GM06990 (cell line): ENCODE data around the gene DAPK1.

ENCODE experiments used
- DNase-seq: peaks from one replicate; pipeline ENCODE4 v3.0.0-alpha.2; 2011; ENCODE audit not compliant: insufficient read length; ENCODE audit errors: extremely low read depth
- H3K27me3 ChIP-seq: replicated peaks from 2 replicates; pipeline ENCODE4 v1.6.0; 2011; ENCODE audit warnings: low read length; ENCODE audit not compliant: control insufficient read depth, insufficient read depth
- H3K36me3 ChIP-seq: 2 replicates; pipeline ENCODE4 v1.5.1; 2011; ENCODE audit warnings: low read length; ENCODE audit not compliant: control insufficient read depth, insufficient read depth
- H3K4me3 ChIP-seq: replicated peaks from 2 replicates; pipeline ENCODE4 v1.5.1; 2011; ENCODE audit warnings: low read depth, mild to moderate bottlenecking, control low read depth, low read length
- TF ChIP-seq, protein P1 (sequence below): IDR thresholded peaks from 2 replicates; pipeline ENCODE4 v1.5.1; 2011; ENCODE audit warnings: low read length, control low read depth, mild to moderate bottlenecking, inconsistent platforms; ENCODE audit not compliant: insufficient read depth, poor library complexity, severe bottlenecking

DAPK1 gene

DNA sequence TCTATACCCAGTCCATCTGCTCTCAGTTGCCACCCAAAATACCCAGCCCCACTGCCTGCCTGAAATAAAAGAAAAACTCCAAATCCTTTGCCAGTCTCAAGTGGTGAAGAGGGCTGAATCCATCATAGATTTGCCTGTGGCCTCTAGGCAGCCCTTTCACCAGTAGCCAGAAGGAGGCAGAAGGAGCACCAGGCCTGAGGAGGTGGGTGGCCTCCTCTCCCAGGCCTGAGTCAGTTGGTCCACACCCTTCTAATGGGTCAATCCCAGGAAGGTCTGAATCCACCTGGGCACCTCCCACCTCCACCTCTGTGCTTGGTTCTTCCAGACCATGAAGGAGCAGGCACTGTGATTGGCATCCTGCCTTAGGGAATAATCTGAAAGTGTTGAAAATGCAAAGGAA, 97.0 kb downstream of the DAPK1 start:
- TF ChIP-seq, protein P1, sequence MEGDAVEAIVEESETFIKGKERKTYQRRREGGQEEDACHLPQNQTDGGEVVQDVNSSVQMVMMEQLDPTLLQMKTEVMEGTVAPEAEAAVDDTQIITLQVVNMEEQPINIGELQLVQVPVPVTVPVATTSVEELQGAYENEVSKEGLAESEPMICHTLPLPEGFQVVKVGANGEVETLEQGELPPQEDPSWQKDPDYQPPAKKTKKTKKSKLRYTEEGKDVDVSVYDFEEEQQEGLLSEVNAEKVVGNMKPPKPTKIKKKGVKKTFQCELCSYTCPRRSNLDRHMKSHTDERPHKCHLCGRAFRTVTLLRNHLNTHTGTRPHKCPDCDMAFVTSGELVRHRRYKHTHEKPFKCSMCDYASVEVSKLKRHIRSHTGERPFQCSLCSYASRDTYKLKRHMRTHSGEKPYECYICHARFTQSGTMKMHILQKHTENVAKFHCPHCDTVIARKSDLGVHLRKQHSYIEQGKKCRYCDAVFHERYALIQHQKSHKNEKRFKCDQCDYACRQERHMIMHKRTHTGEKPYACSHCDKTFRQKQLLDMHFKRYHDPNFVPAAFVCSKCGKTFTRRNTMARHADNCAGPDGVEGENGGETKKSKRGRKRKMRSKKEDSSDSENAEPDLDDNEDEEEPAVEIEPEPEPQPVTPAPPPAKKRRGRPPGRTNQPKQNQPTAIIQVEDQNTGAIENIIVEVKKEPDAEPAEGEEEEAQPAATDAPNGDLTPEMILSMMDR, result no peak
- no peak for DNase-seq
- Histone ChIP-seq H3K36me3 (peaks cover 3% of the 10 kb centered on the region), H3K4me3 (no peak overlapping the region), H3K27me3 (no peaks in the 10 kb centered on the region)

DNA sequence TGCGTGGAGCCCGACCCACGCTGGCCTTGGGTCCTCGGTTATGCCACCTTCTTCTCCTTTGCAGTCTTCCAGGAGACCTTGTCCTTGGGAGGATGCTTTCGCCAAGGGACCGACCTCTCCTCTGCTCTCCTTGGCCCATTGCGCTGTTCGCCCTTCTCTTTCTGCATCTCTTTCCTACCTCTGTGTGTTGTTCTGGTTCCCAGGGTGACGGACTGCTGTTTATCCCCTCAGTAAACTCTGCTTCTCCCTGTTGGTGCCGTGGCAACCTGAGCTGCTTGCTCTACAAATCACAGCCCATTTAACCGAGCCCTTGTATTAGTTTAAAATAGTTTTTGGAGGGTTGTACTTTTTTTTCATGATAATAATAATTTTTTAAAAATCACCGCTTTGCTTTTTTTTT, 97.9 kb downstream of the DAPK1 start:
- peaks cover 3% of the 10 kb centered on the region for H3K36me3 ChIP-seq
- no peak overlapping the region for H3K4me3 ChIP-seq
- H3K27me3 ChIP-seq, result no peaks in the 10 kb centered on the region
- DNase-seq, result no peak
- TF ChIP-seq, protein P1, result no peak

DNA sequence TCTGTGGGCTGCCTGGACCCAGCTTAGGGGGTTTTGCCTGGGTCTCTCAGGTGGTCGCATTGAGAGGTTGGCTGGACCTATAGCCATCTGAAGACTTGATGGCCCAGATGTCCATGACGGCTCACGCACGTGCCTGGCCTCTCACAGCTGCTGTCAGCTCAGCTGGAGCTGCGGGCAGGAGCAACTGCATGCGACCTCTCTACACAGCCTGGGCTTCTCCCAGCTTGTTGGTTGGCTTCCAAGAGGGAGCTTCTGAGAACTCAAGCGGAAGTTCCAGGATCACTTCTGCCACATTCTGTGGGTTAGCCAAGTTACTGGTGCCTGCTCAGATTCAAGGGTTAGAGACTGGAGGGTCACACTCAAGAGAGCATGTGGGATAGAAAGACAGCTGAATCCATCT, 99.2 kb downstream of the DAPK1 start:
- Histone ChIP-seq H3K27me3 (no peaks in the 10 kb centered on the region), H3K4me3 (no peak overlapping the region), H3K36me3 (peaks cover 3% of the 10 kb centered on the region)
- DNase-seq, result no peak
- TF ChIP-seq, protein P1, result no peak

DNA sequence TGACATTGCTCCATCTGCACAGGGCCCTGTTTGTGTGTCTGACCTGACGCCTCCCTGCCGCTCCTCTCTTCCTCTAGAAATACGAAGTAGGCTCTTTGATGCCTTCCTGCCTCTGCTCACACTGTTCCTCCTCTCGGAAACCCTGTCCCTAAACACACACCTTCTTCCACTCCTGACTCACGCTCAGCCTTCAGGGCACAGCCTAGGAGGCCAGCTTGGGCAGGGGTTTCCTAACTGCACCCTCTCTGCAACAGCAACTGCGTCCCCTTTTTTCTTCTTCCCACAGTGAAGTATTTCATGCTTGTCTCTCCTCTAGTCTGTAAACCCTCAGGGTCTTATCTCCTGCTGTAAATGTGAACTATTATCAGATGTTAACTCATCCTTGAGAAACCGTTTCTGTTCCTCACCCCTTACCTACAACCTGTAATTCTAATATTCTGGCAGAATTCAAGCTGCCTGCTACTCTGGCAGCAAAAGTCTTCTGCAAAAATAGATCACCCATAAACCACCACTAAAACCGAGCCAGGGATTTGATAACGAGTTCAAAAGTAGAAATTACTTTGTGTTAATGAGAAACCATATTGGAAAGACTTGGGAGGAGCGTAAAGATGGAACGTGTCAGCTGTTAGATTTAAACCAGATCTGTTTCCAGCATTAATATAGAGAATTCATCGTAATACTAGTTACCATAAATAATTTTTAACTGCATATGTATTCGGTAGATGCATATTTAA, 100.2 kb downstream of the DAPK1 start:
- Histone ChIP-seq H3K4me3 (no peak overlapping the region), H3K27me3 (no peaks in the 10 kb centered on the region), H3K36me3 (peaks cover 2% of the 10 kb centered on the region)
- DNase-seq, result no peak
- TF ChIP-seq, protein P1, result no peak

DNA sequence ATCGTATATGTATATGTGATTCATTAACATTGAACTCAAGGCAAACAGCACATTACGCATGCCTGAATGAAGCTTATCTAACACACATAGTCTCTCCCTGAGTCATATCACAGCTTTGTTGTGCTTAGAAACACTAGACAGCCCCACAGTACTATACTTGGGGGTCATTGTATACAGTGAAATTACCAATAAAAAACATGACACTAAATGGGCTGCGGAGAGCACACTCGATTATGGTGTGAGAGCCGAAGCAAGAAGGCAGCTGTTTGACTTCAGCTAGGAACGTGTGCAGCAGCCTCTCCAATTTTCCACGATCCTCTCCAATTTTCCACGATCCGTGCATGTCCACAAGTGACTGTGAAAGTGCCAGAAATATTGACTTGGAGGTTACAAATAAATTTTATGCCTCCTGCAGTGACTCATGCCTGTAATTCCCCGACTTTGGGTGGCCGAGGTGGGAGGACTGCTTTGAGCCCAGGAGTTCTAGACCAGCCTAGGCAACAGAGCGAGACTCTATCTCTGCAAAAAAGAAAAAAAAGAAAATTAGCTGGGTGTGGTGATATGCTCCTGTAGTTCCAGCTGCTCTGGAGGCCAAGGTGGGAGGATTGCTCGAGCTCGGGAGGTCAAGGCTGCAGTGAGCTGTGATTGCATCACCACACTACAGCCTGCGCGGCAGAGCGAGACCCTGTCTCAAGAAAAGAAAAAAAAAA, 102.4 kb downstream of the DAPK1 start:
- Histone ChIP-seq H3K4me3 (peak overlapping the region; percentile 8; the same call in 1 of the 2 replicates), H3K36me3 (peaks cover 3% of the 10 kb centered on the region), H3K27me3 (no peaks in the 10 kb centered on the region)
- TF ChIP-seq, protein P1, result no peak
- DNase-seq, result no peak
